Measurements from ENCODE around the gene DNAI4.
"Not testable (repeated sequence)": the region's sequence is repeated elsewhere in the genome, so short reads cannot be mapped to it uniquely, and the experiment has no call there.

The DNAI4 gene

GRCh38 chr1:66929146-66929688, 4.6 kb upstream of the DNAI4 start:
- no peak for DNase-seq

- no peak for DNase-seq
Measured at GRCh38 chr1:66927528-66927927, 2.9 kb upstream of the DNAI4 start.

- DNase-seq, result no peak
Measured at GRCh38 chr1:66925944-66926343, 1.3 kb upstream of the DNAI4 start.

GRCh38 chr1:66925558-66925910, 878 bp upstream of the DNAI4 start:
- no peak for DNase-seq

GRCh38 chr1:66920543-66920942, 4.1 kb downstream of the DNAI4 start:
- no peak for DNase-seq

- DNase-seq, result no peak
Measured at GRCh38 chr1:66919828-66920227, 4.8 kb downstream of the DNAI4 start.

- DNase-seq, result no peak
Measured at GRCh38 chr1:66919063-66919462, 5.6 kb downstream of the DNAI4 start.

- no peak for DNase-seq
Measured at GRCh38 chr1:66917476-66917875, 7.2 kb downstream of the DNAI4 start.

- DNase-seq, result no peak
Measured at GRCh38 chr1:66916320-66916719, 8.3 kb downstream of the DNAI4 start.

- DNase-seq, result not testable (repeated sequence)
Measured at GRCh38 chr1:66915203-66915602, 9.5 kb downstream of the DNAI4 start.

GRCh38 chr1:66893712-66894111, 30.9 kb downstream of the DNAI4 start:
- DNase-seq, result no peak

- DNase-seq, result no peak
Measured at GRCh38 chr1:66890621-66891020, 34.0 kb downstream of the DNAI4 start.

- DNase-seq, result no peak
Measured at GRCh38 chr1:66889030-66889429, 35.6 kb downstream of the DNAI4 start.

- no peak for DNase-seq
Measured at GRCh38 chr1:66876664-66877063, 48.0 kb downstream of the DNAI4 start.

- no peak for DNase-seq
Measured at GRCh38 chr1:66873111-66873510, 51.5 kb downstream of the DNAI4 start.

GRCh38 chr1:66872024-66872423, 52.6 kb downstream of the DNAI4 start:
- not testable (repeated sequence) for DNase-seq

GRCh38 chr1:66867501-66867900, 57.2 kb downstream of the DNAI4 start:
- DNase-seq, result no peak

GRCh38 chr1:66860529-66860928, 64.1 kb downstream of the DNAI4 start:
- no peak for DNase-seq

- no peak for DNase-seq
Measured at GRCh38 chr1:66853379-66853778, 71.3 kb downstream of the DNAI4 start.

- no peak for DNase-seq
Measured at GRCh38 chr1:66852870-66853269, 71.8 kb downstream of the DNAI4 start.

GRCh38 chr1:66850989-66851388, 73.7 kb downstream of the DNAI4 start:
- DNase-seq, result no peak

- DNase-seq, result no peak
Measured at GRCh38 chr1:66848193-66848592, 76.5 kb downstream of the DNAI4 start.

- no peak for DNase-seq
Measured at GRCh38 chr1:66840929-66841328, 83.7 kb downstream of the DNAI4 start.

GRCh38 chr1:66834926-66835325, 89.7 kb downstream of the DNAI4 start:
- no peak for DNase-seq

- no peak for DNase-seq
Measured at GRCh38 chr1:66833112-66833511, 91.5 kb downstream of the DNAI4 start.
